ENCODE data around the gene ABHD17A.

ABHD17A gene

GRCh38 chr19:1852581-1853128 is 32.6 kb downstream of the ABHD17A start:
- TF ChIP-seq TAF1 (IDR thresholded peaks at IDR 0.05; ENCODE audit: low read depth) (no peak), FOXM1 (IDR thresholded peaks at IDR 0.05; ENCODE audit: borderline replicate concordance, low read depth) (no peak), NFIC (IDR thresholded peaks at IDR 0.05) (no peak), EP300 (IDR thresholded peaks at IDR 0.05; ENCODE audit: borderline replicate concordance) (no peak), MAX (IDR thresholded peaks at IDR 0.05) (no peak), REST (IDR thresholded peaks at IDR 0.05; ENCODE audit: low read depth) (no peak), CREB1 (IDR thresholded peaks at IDR 0.05; ENCODE audit: low read depth) (no peak), ZBTB7A (IDR thresholded peaks at IDR 0.05; ENCODE audit: low read depth) (no peak; the same call in 1 of the 2 replicates), TEAD4 (IDR thresholded peaks at IDR 0.05) (no peak), CEBPB (IDR thresholded peaks at IDR 0.05) (no peak), USF1 (IDR thresholded peaks at IDR 0.05) (no peak), EGR1 (IDR thresholded peaks at IDR 0.05) (no peak), RAD21 (IDR thresholded peaks at IDR 0.05; ENCODE audit: low read depth) (no peak), YY1 (IDR thresholded peaks at IDR 0.05; ENCODE audit: low read depth) (no peak), TCF12 (IDR thresholded peaks at IDR 0.05; ENCODE audit: low read depth) (no peak)

GRCh38 chr19:1851654-1852580 is 33.4 kb downstream of the ABHD17A start:
- no peak for TF ChIP-seq TAF1 (IDR thresholded peaks at IDR 0.05; ENCODE audit: low read depth)

- TF ChIP-seq TEAD4 (IDR thresholded peaks at IDR 0.05), result no peak
- no peak for TF ChIP-seq EGR1 (IDR thresholded peaks at IDR 0.05)
- TF ChIP-seq CREB1 (IDR thresholded peaks at IDR 0.05; ENCODE audit: low read depth), result no peak
- no peak for TF ChIP-seq CEBPB (IDR thresholded peaks at IDR 0.05)
- no peak for TF ChIP-seq REST (IDR thresholded peaks at IDR 0.05; ENCODE audit: low read depth)
- no peak for TF ChIP-seq EP300 (IDR thresholded peaks at IDR 0.05; ENCODE audit: borderline replicate concordance)
- no peak for TF ChIP-seq NFIC (IDR thresholded peaks at IDR 0.05)
- no peak for TF ChIP-seq USF1 (IDR thresholded peaks at IDR 0.05)
- no peak for TF ChIP-seq TCF12 (IDR thresholded peaks at IDR 0.05; ENCODE audit: low read depth)
- TF ChIP-seq FOXM1 (IDR thresholded peaks at IDR 0.05; ENCODE audit: borderline replicate concordance, low read depth), result no peak
- TF ChIP-seq MAX (IDR thresholded peaks at IDR 0.05), result no peak
- no peak for TF ChIP-seq ZBTB7A (IDR thresholded peaks at IDR 0.05; ENCODE audit: low read depth)
- no peak for TF ChIP-seq TAF1 (IDR thresholded peaks at IDR 0.05; ENCODE audit: low read depth)
- no peak for TF ChIP-seq YY1 (IDR thresholded peaks at IDR 0.05; ENCODE audit: low read depth)
- TF ChIP-seq RAD21 (IDR thresholded peaks at IDR 0.05; ENCODE audit: low read depth), result no peak
These were observed 34.3 kb downstream of the ABHD17A start for GRCh38 chr19:1850809-1851653.

- TF ChIP-seq CREB1 (IDR thresholded peaks at IDR 0.05; ENCODE audit: low read depth) (no peak), TEAD4 (IDR thresholded peaks at IDR 0.05) (no peak), TCF12 (IDR thresholded peaks at IDR 0.05; ENCODE audit: low read depth) (no peak), USF1 (IDR thresholded peaks at IDR 0.05) (no peak), ZBTB7A (IDR thresholded peaks at IDR 0.05; ENCODE audit: low read depth) (no peak), REST (IDR thresholded peaks at IDR 0.05; ENCODE audit: low read depth) (no peak)
These were observed 35.4 kb downstream of the ABHD17A start for GRCh38 chr19:1849886-1850398.

Measured in Ishikawa (cell line).